GM10248 (cell line): ENCODE results near the gene CASZ1.

Experiments used
- CTCF ChIA-PET: fragments of 300-600 bp; sonication (Branson Sonifier 250); formaldehyde crosslinking; extraction: SDS; loops from one replicate; lab custom pipeline; 2021; ENCODE audit warnings: antibody characterized with exemption; lab: Yijun Ruan, JAX
- POLR2A ChIA-PET: fragments of 350-650 bp; sonication (Branson Sonifier 250); formaldehyde crosslinking; extraction: SDS; loops from one replicate; lab custom pipeline; 2020; ENCODE audit warnings: antibody characterized with exemption; lab: Yijun Ruan, JAX
- DNase-seq: peaks from one replicate; pipeline ENCODE4 v3.0.0; 2012; ENCODE audit errors: extremely low spot score
- TF ChIP-seq, protein P1 (sequence below): IDR thresholded peaks from 2 replicates; pipeline ENCODE4 v1.5.1; 2012; ENCODE audit warnings: mild to moderate bottlenecking, low read depth; ENCODE audit errors: extremely low read depth, missing control alignments, control extremely low read depth

The CASZ1 gene

GRCh38 chr1:10782491-10783244 is 13.8 kb downstream of the CASZ1 start:
- no peak for DNase-seq
- CTCF ChIA-PET, result no interaction called here
- POLR2A ChIA-PET, result no interaction called here
- TF ChIP-seq, protein P1, sequence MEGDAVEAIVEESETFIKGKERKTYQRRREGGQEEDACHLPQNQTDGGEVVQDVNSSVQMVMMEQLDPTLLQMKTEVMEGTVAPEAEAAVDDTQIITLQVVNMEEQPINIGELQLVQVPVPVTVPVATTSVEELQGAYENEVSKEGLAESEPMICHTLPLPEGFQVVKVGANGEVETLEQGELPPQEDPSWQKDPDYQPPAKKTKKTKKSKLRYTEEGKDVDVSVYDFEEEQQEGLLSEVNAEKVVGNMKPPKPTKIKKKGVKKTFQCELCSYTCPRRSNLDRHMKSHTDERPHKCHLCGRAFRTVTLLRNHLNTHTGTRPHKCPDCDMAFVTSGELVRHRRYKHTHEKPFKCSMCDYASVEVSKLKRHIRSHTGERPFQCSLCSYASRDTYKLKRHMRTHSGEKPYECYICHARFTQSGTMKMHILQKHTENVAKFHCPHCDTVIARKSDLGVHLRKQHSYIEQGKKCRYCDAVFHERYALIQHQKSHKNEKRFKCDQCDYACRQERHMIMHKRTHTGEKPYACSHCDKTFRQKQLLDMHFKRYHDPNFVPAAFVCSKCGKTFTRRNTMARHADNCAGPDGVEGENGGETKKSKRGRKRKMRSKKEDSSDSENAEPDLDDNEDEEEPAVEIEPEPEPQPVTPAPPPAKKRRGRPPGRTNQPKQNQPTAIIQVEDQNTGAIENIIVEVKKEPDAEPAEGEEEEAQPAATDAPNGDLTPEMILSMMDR, result no peak

DNA sequence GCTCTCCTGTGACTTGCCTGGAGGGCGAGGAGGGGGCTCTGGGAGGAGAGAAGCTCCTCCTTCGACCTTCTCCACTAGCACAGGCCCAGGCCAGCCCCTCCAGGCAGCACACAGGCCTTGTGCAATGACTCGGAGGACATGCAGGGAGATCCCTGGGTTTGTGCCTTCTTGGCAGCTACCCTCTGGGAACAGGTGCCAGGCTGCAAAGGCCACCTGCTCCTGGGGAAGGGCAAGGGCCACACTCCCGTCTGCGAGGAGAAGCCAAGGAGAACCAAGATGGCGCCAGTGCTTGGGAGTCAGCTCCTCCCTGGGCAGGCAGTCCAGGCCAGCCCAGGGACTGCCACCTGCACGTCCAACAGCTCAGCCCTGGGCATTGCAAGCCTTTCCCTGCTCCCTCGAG is 15.3 kb downstream of the CASZ1 start:
- TF ChIP-seq, protein P1, result no peak
- DNase-seq, result no peak
- CTCF ChIA-PET, result interaction anchor here (1.5 kb wide), 1 partner anchor 13 kb away, joined by 3 read pairs; no protein-coding TSS in a partner anchor

GRCh38 chr1:10779841-10780240 is 16.6 kb downstream of the CASZ1 start:
- TF ChIP-seq, protein P1, result no peak
- ChIA-PET CTCF (interaction anchor here (1.0 kb wide), 1 partner anchor 837 kb away, joined by 3 read pairs; no protein-coding TSS in a partner anchor), POLR2A (no interaction called here)
- DNase-seq, result no peak

More for the DNA sequence above, 15.3 kb downstream of the CASZ1 start:
- POLR2A ChIA-PET, result no interaction called here

- ChIA-PET CTCF (interaction anchor here (1.0 kb wide), 1 partner anchor 838 kb away, joined by 3 read pairs; no protein-coding TSS in a partner anchor), POLR2A (interaction anchor here (0.7 kb wide), 1 partner anchor 902 kb away, joined by 4 read pairs; no protein-coding TSS in a partner anchor)
- TF ChIP-seq, protein P1, result no peak
- no peak for DNase-seq
These were observed 17.2 kb downstream of the CASZ1 start for GRCh38 chr1:10779201-10779600.

DNA sequence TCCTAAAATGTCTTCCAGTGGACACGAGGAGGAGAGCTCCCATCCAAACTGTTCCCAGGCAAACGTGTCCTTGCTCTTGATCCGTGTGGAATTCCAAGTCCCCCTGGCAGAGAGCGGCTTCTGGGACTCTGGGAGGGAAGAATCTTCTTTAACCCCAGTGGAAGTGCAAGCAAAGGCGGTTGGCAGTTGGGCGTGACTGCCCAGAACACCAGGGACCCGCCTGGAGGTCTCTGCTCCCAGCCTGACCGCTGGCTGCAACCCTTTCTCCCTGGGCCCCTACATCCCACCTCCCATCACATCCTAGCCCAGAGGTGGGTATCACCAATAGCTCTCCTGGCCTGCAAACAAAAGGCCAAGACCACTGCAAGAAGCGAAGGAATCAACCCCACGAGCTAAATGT is 17.8 kb downstream of the CASZ1 start:
- TF ChIP-seq, protein P1, result no peak
- DNase-seq, result no peak
- ChIA-PET CTCF (interaction anchor here (1.0 kb wide), 1 partner anchor 838 kb away, joined by 3 read pairs; no protein-coding TSS in a partner anchor), POLR2A (no interaction called here)

DNA sequence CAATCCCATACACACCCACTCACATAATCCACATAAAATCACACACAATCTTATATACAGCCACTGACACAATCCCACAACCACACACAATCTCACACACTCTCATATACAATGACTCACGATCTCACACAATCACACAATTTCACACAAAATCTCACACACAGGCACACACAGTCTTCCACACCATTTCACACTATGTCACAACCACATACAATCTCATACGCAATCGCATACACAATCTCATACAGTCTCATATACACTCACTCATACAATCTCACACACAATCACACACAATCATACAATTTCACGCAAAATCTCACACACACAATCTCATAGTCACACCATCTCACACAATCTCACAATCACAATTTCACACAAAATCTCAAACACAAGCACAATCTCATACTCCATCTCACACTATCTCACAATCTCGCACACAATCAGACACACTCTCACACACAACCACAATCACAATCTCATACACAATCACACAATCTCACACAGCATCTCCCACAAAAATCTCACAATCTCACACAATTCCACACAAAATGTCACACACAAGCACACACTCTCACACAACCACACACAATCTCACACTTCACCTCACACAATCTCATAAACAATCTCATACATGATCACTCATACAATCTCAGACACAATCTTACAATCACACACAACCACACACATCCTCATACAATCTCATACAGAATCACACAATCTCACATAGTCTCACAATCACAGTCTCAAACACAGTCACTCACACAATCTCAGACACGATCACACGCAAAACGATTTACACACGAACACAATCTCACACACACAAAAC is 18.5 kb downstream of the CASZ1 start:
- no peak for DNase-seq
- TF ChIP-seq, protein P1, result no peak
- CTCF ChIA-PET, result no interaction called here
- POLR2A ChIA-PET, result no interaction called here
